GM18907 (cell line): ENCODE results near the gene TFEC.
"Not testable (repeated sequence)": the region's sequence is repeated elsewhere in the genome, so short reads cannot be mapped to it uniquely, and the experiment has no call there.

Source experiments
- ATAC-seq: cut with Tn5 transposase; IDR thresholded peaks from one replicate; pipeline ENCODE4 v1.9.1; 2021; ENCODE audit warnings: mild to moderate bottlenecking, moderate library complexity; ENCODE audit not compliant: unreplicated experiment

The TFEC gene, protein sequence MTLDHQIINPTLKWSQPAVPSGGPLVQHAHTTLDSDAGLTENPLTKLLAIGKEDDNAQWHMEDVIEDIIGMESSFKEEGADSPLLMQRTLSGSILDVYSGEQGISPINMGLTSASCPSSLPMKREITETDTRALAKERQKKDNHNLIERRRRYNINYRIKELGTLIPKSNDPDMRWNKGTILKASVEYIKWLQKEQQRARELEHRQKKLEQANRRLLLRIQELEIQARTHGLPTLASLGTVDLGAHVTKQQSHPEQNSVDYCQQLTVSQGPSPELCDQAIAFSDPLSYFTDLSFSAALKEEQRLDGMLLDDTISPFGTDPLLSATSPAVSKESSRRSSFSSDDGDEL

DNA sequence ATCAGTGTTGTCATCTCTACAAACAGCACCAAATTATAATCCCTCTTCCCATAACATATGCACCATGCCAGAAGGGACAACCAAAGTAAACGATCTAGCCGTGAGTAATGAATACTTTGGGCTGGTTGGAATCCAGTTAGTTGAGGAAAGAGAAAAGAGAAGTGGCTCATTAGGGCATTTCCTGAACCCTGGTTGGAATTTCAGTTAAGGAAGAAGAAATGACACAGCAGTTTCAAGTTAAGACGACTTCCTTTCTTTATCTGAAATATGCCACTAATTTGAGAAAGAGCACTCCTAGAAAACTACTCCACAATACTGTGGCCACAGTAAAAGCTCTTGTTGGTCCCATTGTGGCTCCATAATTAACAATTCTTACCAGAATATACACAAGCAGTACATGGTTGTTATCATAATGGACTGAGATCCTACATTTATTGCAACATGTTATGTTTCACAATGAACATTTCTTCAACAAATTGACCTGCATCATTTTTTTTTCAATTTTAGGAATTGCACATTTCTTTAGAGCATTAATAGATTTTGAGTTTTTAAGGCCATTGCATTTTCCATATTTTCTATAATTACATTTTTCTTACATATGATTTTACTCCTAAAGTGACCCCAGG lies at the start of gene TFEC:
Gene TFEC, minus strand, starts transcription at position 113 of the 626 bp plus-strand sequence. CDS start 46,322 bp downstream, outside the sequence.
- no peak for ATAC-seq

DNA sequence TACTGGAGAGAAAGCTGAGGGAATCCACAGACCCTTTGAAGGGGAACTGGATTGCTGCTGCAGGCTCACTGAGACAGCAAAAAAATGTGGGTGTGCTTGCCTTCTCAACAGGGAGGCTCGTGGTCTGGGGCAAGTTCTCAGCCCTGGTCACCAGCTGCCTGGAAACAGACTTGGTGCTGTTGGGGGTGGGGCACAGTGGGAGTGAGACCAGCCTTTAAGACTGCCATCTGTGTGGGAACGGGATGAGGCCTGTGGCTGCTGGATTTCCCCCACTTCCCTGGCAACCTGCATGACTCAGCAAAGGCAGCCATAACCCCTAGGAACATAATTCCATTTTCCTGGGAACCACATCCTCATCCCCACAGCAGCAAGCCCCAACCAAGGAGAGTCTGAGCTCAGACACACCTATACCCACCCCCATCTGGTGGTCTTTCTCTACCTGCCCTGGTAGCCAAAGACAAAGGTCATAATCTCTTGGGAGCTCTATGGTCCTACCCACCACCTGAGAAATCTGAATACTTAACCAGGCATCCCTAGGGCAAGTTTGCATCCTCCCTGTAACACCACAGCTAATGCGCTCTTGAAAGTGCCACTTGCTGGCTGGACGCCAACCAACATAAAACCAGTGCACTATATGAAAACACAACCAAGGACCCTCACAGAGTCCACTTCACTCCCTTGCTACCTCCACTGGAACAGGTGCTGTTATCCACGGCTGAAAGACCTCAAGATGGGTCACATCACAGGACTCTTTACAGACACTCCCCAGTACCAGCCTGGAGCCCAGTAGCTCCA lies 45.0 kb upstream of the TFEC start:
- ATAC-seq, result no peak

DNA sequence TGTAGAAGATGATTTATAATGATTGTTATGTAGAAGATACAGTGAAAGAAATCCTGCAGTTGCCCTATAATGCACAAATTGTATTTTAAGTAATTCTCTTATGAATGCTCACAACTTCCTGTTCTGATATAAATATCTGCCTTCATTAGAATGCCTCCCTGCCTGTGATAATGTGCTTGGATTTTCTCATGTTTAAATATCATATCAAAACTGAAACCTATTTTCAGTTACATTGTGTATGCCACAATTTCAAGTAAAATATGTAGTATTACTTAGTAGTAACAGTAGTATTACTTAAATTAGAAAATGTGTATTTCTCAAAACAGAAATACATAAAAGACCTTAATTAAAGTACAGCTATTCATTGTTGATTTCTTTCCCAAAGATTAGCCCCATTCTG lies 41.1 kb upstream of the TFEC start:
- no peak for ATAC-seq

DNA sequence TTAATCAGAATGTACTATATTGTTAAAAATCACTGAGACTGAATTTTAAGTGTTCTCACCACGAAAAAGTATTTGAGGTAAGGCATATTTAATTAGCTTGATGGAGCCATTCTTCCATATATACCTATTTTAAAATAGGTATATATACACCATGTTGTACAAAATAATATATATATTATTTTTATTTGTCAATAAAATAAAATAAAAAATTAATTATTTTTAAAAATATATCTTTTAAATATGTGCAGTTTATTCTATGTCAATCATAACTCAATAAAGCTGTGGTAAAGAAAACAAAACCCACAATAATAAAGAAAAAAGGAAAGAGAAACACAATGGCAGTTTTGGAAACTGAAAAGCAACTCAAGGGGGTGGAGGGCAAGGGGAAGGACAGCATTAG lies 33.6 kb upstream of the TFEC start:
- ATAC-seq, result no peak

DNA sequence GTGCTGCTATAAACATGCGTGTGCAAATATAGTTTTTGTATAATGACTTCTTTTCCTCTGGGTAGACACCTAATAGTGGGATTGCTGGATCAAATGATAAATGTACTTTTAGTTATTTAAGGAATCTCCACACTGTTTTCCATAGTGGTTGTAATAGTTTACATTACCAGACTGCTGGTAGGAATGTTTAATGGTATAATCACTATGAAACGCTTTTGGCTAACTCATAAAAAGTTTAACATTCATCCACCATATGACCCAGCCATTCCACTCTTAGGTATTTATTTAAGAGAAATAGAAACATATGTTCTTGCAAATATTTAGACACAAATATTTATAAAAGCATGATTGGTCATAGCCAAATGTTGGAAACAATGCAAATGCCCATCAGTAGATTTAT lies 32.1 kb upstream of the TFEC start:
- ATAC-seq, result no peak

DNA sequence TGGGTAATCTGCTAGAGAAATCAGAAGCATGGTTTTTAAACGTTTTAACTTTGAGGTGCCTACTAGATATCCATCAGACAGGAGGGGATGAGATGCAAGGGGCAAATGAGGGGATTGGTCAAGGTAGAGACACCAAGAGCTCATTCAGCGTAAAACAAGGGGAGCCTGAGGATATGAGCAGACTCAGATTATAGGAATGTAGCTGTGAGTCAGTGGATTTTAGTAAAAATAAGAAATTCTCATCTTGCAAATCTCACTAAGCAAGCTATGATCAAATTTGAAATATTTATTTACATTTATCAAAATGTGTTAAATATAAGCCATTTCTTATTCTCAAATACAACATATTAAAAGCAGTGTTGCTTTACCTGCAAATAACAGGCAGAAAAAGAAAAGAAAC lies 21.4 kb upstream of the TFEC start:
- ATAC-seq, result no peak

DNA sequence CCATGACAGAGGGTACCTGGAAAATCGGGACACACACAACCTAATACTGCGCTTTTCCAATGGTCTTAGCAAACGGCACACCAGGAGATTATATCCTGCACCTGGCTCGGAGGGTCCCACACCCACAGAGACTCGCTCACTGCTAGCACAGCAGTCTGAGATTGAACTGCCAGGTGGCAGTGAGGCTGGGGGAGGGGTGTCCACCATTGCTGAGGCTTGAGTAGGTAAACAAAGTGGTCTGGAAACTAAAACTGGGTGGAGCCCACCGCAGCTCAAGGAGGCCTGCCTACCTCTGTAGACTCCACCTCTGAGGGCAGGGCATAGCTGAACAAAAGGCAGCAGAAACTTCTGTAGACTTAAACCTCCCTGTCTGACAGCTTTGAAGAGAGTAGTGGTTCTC lies 16.7 kb upstream of the TFEC start:
- ATAC-seq, result not testable (repeated sequence)

DNA sequence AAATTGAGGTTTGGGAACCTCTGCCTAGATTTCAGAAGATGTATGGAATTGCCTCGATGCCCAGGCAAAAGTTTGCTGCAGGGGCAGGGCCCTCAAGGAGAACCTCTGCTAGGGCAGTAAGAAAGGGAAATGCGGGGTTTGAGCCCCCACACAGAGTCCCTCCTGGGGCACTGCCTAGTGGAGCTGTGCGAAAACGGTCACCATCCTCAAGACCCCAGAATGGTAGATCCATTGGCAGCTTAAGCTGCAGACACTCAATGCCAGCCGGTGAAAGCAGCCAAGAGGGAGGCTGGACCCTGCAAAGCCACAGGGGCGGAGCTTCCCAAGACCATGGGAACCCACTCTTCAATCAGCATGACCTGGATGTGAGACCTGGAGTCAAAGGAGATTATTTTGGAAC lies 15.0 kb upstream of the TFEC start:
- no peak for ATAC-seq

DNA sequence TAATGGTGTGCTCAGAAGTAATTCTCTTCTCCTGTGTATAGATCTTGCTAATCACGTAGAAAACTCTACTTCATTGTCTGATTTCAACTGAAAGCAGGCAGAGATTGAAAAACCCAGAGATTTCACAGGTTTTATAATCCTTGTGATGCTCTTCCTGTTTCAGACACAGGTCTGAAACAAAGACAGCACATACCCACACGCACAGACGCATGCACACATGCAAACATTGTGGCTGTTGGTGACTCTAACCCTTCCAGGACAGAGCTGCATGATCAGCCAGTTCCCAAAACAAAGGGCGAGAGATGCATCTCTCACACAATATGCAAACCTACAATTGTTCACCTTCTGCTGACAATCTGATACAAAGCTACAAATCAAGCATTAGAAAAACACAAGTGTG lies 11.1 kb upstream of the TFEC start:
- ATAC-seq, result peak; percentile 88

DNA sequence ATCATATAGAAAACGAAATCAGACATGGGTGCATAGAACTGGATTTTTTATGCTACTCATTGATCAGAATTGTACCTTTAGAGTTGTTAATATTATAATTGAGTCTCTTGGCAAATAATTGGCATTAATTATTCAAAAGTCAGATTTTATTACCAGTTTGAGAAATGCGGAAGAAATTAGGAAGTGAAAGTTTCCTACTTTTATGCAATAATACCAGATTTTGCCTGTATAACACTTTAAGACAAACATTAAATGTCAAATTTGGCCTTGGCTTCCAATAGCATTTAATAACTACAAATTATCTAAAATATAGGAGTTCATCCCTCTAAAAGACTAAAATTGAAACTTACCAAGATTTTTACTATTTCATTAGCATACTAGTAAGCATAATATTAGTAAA lies 6.8 kb upstream of the TFEC start:
- ATAC-seq, result no peak

DNA sequence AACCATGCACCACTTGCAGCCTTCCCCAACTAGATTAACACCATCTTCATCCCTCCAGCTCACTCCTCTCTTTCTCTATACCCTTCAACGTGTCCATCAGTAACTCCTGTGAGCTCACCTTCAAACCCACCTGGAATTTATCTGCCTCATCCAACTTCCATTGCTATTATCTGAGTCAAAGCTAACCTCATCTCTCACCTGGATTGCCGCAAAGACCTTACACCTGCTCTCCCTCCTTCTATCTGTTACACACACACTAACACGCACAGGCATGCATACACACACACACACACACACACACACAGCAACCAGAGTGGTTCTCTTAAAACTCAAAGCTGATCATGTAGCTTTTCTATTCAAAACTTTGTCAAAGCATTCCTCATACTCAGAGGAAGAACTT lies 3.8 kb upstream of the TFEC start:
- ATAC-seq, result no peak

DNA sequence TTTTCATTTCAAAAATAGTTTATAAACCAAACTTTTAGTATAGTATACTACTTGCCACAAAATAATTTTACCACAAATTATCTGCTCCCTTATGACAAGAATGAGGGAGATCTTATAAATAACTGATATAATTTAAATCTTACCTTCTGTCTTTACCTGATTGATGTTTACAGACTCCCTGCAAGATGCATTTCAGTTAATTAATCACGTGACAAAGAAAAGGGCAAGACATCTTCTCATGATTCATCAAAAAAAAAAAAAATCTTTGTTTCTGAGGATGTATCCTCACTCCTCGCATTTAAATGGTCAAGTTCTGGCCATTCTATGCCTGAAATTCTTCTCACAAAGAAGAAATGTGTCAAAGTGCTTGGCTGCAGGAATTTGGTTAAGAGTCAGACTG lies 2.3 kb upstream of the TFEC start:
- ATAC-seq, result no peak

DNA sequence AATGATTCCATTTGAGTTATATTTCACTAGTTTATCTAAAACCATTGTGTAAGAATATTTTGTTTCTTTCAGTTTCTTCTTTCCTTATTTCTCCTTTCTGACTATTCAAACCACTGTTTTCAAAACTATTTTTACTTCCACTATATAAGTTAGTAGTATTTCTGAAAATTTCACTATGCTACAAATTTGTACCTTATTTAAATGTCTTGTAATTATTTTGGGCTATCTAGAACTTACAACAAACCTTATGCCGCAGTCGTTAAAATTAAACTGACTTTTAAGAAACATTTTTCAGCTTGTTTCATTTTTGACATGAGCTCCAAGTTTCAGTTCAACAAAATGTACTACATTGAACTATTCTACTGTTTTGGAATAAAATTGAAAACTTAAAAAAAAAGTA lies 1.8 kb downstream of the TFEC start:
- ATAC-seq, result peak; percentile 59

DNA sequence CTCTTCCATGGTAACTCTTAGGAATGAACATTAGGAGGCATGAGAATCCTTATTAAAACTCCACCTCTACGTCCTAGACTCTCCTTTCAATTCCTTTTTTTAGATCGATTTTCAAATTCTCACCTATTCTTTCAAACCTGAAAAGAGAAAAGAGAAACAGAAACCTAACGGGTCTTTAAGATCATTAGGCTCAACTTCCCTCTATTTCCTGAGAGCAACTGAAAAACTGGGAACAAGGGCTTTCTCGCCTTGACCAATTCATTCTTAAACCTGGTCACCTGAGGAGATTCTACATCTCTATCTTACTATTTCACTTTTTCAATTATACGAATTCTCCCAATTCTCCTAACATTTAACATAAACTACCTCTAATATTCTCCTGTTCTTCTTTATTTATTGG lies 2.8 kb downstream of the TFEC start:
- no peak for ATAC-seq

DNA sequence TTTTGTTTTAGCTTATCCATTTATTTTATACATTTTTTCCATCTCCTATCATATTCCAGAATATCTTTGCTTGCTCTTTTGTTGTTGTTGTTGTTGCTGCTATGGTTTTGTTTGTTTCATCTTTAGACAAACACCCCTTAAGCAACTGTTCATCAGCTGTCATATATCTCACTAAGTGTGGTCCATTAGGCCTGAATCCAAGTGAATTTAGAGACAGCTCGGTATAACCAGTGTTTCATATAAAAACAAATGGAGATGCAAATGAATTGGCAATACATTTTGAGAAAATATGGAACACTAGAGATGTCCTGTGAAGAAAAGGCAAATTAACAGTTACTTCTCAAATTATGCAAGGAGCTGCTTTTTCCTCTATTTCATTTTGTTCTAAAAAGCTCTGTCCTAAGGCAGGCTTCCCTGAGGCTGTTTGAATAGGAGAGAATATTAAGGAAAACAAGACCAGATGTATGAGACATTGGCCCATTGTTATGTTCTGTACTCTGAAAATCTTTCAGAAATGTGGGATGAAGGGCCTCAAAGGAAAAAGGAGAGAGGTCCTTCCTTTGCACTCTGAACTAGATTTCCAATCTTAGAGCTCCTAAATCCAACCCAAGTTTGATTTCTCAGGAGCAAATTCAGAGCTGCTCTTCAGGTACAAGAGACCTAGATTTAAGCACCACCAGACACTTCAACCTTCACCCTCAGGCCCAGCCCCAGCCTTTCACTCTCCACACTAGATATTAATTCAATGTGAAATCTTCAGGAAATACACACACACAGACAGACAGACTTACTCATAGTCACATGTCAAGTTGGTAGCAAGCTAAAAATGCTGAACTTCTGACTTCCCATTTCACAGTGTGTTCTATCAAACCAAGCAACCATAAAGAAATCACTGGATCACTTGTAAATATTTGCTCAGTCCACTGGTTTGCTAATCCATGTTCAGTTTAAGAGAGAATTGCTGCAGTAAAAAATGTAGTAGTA lies 5.4 kb downstream of the TFEC start:
- ATAC-seq, result no peak

DNA sequence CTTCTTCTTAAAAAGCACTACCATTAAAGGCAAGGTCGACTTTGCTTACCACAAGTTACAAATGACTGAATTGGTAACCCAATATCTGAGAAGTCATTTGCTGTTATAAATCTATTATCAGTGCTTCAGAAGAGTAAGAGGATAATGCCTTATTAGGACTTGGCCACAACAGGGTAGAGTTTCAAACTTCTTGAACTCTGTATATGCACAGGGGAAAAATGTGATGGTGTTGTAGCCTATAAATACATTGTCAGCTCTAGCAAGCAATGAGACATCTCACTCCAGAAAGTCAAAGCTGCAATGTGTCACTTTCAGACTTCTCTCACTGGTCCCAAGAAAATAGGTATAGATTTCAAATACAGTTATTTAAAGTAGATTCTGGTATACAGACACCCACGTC lies 9.3 kb downstream of the TFEC start:
- ATAC-seq, result no peak

DNA sequence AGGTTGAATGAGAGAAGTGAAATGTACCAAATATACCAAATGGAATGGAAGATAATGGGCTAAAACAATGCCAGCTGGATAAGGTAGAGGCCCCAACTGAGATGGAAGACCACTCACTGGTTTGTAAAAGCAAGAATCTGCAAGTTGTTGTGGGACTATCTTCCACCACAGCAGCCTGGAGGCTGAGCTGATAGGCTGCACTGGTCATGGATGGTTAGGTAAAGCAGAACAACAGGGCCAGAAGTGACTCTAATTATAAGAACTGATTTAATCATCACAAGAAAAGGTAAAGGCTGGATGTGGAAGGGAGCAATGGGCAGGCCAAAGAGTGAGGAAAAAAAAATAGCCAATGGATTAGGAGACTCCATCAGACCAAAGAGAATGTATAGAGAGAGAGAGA lies 11.8 kb downstream of the TFEC start:
- ATAC-seq, result no peak

DNA sequence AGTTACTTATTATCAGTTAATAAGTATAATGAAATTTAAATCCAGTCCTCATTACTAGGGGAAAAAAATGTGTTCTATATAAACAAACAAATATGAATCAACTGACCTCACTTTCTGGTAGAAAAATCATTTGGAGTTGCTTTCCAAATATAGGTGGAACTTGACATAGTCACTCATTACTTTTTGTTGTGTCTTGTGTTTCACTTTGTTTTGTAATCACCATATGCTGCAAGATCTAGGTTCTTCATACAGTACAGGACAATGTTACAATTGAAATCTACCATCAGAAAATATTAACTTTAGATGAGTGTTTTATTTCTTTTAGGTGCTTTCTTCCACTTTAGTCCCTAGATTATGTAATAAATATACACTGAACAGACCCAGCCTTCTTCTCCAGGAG lies 16.9 kb downstream of the TFEC start:
- no peak for ATAC-seq

DNA sequence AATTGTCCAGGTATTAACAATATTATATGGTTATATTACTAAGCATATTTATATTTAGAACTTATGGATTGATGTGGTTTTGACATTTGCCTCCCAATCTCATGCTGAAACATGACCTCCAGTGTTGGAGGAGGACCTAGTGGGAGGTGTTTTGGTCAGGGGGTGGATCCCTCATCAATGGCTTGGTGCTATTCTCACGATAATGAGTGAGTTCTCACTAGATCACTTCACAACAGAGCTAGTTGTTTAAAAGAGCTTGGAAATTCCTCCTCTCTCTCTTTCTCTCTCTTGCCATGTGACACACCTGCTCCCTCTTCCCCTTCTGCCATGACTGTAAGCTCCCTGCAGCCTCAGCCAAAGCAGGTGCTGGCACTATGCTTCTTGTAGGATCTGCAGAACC lies 19.0 kb downstream of the TFEC start:
- no peak for ATAC-seq

DNA sequence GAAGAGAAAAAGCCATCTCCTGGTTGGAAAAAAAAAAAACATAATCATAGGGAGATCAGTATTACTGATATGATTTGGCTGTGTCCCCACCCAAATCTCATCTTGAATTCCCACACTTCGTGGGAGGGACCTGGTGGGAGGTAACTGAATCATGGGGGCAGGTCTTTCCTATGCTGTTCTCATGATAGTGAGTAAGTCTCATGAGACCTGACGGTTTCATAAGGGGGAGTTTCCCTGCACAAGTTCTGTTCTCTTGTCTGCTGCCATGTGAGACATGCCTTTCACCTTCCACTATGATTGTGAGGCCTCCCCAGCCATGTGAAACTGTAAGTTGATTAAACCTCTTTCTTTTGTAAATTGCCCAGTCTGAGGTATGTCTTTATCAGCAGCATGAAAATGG lies 25.8 kb downstream of the TFEC start:
- not testable (repeated sequence) for ATAC-seq

DNA sequence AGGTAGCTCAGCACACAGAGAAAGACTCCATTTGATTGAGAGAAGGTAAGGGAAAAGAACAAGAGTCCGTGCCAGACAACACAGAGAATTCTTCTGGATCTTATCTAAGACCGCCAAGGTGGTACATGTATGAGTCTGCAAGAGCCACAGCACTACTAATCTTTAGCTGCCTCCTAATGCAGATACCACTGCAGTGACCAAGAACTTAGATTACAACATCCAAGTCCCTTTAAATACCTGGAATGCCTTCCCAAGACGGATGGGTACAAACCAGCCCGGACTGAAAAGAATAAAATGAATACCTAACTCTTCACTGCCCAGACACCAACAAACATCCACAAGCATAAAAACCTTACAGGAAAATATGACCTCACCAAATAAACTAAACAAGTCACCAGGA lies 33.3 kb downstream of the TFEC start:
- ATAC-seq, result no peak
